HG03442 (cell line): ENCODE measurements around the gene CARMIL1.

ENCODE experiments used
- ATAC-seq: cut with Tn5 transposase; IDR thresholded peaks from one replicate; pipeline ENCODE4 v1.9.1; 2021; ENCODE audit warnings: mild to moderate bottlenecking, moderate library complexity; ENCODE audit not compliant: unreplicated experiment

CARMIL1 gene

GRCh38 chr6:25404091-25404490 lies 124.9 kb downstream of the CARMIL1 start:
- no peak for ATAC-seq

GRCh38 chr6:25404693-25405169 lies 125.6 kb downstream of the CARMIL1 start:
- ATAC-seq, result peak; percentile 97

GRCh38 chr6:25405442-25405841 lies 126.3 kb downstream of the CARMIL1 start:
- ATAC-seq, result no peak

GRCh38 chr6:25407431-25407830 lies 128.3 kb downstream of the CARMIL1 start:
- no peak for ATAC-seq

- ATAC-seq, result no peak
Measured at GRCh38 chr6:25410102-25410501, 130.9 kb downstream of the CARMIL1 start.

GRCh38 chr6:25411316-25411950 lies 132.3 kb downstream of the CARMIL1 start:
- ATAC-seq, result no peak

- ATAC-seq, result no peak
Measured at GRCh38 chr6:25413207-25413905, 134.2 kb downstream of the CARMIL1 start.

GRCh38 chr6:25414168-25414567 lies 135.0 kb downstream of the CARMIL1 start:
- ATAC-seq, result no peak

- no peak for ATAC-seq
Measured at GRCh38 chr6:25414755-25415154, 135.6 kb downstream of the CARMIL1 start.

- no peak for ATAC-seq
Measured at GRCh38 chr6:25415274-25415673, 136.1 kb downstream of the CARMIL1 start.

- ATAC-seq, result no peak
Measured at GRCh38 chr6:25415701-25416100, 136.5 kb downstream of the CARMIL1 start.

GRCh38 chr6:25417046-25417605 lies 138.0 kb downstream of the CARMIL1 start:
- no peak for ATAC-seq

- ATAC-seq, result no peak
Measured at GRCh38 chr6:25418454-25419052, 139.4 kb downstream of the CARMIL1 start.

GRCh38 chr6:25419879-25420278 lies 140.7 kb downstream of the CARMIL1 start:
- no peak for ATAC-seq

- ATAC-seq, result no peak
Measured at GRCh38 chr6:25423358-25423757, 144.2 kb downstream of the CARMIL1 start.

GRCh38 chr6:25424303-25424702 lies 145.1 kb downstream of the CARMIL1 start:
- ATAC-seq, result no peak

GRCh38 chr6:25427549-25427948 lies 148.4 kb downstream of the CARMIL1 start:
- no peak for ATAC-seq

GRCh38 chr6:25428758-25429317 lies 149.7 kb downstream of the CARMIL1 start:
- ATAC-seq, result no peak

GRCh38 chr6:25431306-25431974 lies 152.3 kb downstream of the CARMIL1 start:
- no peak for ATAC-seq

- no peak for ATAC-seq
Measured at GRCh38 chr6:25431975-25432307, 152.8 kb downstream of the CARMIL1 start.

GRCh38 chr6:25434921-25435320 lies 155.7 kb downstream of the CARMIL1 start:
- no peak for ATAC-seq
